GM18517 (cell line): ENCODE data around the gene SLC9A3.

Source experiments
- ATAC-seq: cut with Tn5 transposase; IDR thresholded peaks from one replicate; pipeline ENCODE4 v1.9.1; 2021; ENCODE audit warnings: mild to moderate bottlenecking, moderate library complexity; ENCODE audit not compliant: unreplicated experiment

Gene SLC9A3

DNA sequence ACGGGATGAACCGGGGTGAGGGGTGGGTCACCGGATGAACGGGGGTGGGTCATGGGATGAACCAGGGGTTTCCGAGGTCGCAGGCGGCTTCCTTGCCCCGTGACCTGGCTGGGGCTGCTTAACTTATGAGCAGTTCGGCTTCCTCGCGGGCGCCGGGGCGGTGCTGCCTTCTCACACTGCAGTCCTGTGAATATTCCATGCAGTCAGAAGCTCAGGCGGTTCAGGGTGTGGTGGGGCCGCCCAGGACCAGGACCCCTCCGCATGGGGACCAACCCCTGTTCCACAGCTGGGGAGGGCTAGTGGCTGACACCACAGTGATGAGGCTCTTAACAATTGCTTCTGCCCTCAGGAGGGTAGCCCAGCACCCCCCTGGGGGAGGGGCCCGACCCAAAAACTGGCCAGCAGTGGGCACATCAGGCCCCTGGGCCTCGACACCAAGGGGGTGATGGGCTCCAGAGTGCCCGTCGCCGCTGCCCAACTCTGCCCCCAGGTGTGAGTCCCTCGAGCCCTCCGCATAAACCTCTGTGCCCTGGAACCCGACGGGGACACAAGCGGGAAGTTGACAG lies 30.9 kb upstream of the SLC9A3 start:
- no peak for ATAC-seq

DNA sequence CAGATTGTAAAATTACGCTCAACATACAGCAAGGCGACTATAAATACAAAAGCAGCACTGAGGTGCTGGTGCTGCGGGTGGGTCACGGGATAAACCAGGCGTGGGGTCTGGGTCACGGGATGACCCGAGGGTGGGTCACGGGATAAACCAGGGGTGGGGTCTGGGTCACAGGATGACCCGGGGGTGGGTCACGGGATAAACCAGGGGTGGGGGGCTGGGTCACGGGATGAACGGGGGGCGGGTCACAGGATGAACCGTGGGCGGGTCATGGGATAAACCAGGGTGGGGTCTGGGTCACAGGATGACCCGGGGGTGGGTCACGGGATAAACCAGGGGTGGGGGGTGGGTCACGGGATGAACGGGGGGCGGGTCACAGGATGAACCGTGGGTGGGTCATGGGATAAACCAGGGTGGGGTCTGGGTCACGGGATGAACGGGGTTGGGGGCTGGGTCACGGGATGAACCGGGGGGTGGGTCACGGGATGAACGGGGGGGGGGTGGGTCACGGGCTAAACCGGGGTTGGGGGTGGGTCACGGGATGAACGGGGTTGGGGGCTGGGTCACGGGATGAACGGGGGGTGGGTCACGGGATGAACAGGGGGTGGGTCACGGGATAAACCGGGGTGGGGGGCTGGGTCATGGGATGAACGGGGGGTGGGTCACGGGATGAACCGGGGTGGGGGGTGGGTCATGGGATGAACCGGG lies 30.2 kb upstream of the SLC9A3 start:
- ATAC-seq = no peak

DNA sequence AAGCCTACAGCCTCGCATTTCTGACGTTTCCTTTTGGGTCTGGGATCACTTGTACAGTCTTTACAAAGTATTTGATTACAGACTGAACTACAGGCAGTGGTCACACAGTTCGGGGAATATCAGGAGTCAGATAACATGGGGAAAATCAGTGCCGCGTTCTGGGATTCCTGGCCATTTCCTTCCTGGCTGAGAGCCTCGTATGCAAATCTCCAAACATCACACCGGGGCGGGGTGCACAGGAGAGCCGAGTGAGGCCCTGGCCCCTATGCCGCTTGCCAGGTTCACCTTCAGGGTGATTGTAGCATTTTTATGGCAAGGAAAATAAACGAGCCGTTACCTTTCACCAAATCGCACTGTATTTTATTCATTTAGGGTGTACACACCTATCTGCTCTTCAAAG lies 29.6 kb upstream of the SLC9A3 start:
- no peak for ATAC-seq

- no peak for ATAC-seq
Observed at GRCh38 chr5:551406-551805, 27.2 kb upstream of the SLC9A3 start.

DNA sequence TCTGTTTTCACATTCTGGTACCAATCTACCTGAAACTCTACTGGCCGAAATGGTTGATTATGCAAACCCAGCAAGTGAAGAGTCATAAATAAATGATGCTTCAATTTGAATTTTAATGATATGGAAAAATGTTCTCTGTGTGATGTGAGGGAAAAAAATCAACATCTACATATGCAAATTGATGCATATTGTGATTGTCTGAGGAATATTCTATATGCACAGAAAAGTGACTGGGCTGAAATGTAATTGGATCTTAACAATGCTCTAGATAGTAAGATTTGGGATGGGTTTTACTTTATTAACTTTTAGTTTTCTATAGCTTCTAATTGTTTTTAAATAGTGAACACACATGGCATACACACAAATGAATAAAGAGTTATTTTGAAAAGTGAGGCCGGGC lies 25.0 kb upstream of the SLC9A3 start:
- ATAC-seq = no peak

DNA sequence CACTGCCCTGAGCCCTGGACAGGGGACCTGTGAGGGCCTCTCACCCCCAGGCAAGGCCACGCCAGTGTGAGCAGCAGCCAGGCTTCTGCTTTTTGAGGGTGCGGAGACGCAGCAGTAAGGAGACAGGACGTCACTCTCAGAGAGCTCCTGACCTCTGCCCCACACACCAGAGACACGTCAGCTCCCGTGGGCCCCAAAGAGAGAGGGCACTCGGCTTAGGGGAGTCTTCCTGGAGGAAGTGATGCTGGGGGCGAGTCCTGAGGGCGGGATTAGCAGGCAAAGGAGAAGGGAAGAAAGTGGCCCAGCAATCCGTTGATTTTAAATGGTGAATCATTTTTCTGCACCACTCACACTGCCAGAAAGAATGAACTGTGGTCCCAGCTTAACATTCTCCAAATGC lies 24.0 kb upstream of the SLC9A3 start:
- ATAC-seq = no peak

DNA sequence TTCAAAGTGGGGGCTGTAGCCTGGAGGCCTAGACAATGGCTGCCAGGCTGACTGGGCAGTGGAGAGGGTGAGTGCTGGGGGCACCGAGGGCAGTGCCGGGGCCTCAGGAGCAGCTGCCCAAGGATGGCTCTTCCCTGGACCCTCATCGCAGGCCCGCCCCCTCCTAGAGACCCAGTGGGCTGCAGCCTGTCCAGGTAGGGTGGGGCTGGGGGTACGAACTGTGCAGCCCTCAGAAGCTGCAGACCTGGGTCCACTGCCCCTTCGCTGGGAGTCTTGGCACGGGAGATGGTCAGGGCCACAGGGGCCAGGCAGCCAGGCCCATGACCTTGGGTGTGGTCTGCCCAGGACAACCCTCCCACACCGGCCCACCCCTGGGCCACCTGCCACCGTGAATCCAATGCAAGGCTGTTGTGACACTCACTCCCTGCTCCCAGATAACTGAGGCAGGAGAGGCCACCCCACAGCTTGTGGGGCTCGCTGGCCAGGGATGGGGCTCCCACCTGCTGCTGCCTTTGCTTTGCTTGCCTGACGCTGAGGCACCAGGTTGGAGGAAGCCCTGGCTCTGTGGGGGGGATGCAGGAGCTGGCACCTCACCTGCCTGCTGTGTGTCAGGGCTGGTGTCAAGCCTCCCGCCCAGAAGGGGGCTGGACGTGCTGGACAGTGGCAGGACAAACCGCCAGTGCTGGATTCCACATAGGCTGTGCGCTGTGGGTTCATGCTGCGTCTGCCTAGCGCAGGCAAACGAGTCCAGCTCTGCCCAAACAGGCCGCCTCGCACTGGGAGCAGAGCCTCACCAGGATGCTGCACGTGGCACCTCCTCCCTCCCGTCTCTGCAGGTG lies 23.1 kb upstream of the SLC9A3 start:
- no peak for ATAC-seq

DNA sequence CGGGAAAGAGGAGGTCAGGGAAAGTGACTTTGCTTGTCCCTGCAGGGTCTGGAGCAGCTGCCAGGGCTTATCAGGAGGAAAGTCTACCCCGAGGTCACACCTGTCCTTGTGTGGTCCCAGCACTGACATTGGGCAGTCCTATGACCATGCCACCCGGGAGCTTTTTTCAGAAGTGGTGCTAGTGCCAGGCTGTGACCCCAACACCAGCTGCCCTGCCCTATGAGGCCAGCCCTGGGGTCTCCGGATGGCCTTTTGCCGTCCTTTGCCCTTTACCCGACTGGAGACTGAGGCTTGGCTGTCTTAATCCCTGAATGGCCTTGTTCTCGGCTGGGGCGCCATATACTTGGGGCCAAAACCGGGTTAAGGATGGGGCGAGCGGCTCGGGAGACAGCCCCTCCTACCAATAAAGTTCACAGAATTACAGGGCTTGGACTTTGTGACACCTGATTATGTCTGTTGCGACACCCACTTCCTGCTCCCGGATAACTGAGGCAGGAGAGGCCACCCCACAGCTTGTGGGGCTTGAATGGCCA lies 22.2 kb upstream of the SLC9A3 start:
- no peak for ATAC-seq

GRCh38 chr5:545641-546375 lies 21.6 kb upstream of the SLC9A3 start:
- no peak for ATAC-seq

- ATAC-seq = no peak
Observed at GRCh38 chr5:544675-545355, 20.6 kb upstream of the SLC9A3 start.

- peak; percentile 98 for ATAC-seq
Observed at GRCh38 chr5:543755-544674, 19.8 kb upstream of the SLC9A3 start.

DNA sequence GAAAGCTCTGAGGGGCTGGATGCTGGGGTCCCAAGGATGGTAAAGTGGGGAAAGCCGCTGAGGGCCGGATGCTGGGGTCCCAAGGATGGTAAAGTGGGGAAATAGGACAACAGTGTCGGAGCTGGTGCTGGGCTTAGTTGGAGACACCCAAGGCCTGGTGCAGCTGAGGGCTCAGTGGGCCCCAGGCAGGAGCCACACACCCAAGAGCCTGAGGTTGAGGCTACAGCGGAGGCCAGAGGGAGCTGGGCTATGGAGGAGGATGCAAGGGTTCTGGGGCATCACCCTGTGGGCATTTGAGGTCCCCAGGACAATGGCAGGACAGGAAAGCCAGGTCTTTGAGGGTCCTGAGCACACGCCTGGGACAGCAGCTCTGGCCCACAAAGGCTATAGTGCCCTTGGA lies 19.1 kb upstream of the SLC9A3 start:
- ATAC-seq = no peak

GRCh38 chr5:542319-543311 lies 18.4 kb upstream of the SLC9A3 start:
- no peak for ATAC-seq

DNA sequence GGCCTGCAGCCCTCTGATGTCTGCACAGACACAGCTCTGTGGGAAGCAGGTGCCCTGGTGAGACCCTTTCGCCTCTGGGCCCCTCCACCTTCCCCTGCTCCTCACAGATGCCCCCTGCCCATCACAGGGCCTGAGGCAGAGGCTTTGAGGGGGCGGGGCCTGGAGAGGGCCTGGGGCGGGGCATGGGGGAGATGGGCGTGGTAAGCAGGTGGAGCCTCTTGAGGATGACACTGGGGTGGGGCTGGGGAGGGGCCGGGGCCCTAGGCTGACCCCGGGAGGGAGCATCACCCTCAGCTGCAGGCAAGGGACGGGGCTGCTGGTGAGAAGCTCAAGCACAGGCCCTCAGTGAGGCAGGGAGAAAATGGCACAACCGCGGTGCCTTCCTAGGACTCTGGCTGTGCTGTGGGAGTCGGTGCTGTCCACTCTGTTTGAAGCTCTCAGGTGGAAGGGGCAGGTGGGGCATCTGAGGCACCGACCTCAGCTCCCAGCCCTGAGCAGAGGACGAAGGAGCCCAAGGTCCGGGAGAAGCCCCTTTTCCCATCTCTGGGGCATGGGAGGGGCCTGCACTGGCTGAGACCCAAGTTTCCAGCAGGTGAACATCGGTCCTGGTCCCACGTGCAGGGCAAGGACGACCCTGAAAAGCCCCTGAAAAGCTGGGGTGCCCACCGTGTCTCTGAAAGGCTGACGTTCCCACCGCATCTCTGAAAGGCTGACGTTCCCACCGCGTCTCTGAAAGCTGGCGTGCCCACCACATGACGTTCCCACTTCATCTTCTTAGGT lies 17.5 kb upstream of the SLC9A3 start:
- ATAC-seq = no peak

DNA sequence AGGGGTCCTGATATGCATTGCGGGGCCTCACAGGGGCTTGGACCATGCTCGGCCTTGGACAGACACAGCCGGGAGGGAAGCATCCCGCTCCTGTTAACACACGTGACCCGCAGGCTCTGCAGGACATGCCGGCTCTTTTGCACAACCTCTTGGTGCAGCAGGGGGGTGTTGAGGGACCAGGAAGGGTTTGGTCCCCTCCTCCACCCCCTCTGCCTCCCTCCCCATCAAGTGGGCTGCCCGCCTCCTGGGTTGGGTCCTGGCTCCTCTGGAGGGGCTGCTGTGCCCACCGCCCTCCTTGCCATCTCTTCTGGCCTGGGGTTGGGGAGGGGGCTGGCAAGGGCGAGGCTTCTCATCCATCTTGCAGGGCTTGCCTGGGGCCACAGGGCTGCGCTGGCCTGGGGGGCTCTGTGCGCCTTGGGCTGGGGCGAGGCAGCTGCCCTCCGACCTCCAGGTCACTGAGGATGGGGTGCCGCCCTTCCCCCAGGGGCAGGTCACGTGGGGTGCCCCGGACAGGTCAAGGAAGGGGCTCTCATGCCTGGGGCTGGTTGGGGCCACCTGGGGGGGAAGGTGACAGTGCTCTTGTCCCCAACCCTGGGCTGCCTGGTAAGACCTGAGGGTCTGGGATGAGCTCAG lies 16.8 kb upstream of the SLC9A3 start:
- no peak for ATAC-seq

DNA sequence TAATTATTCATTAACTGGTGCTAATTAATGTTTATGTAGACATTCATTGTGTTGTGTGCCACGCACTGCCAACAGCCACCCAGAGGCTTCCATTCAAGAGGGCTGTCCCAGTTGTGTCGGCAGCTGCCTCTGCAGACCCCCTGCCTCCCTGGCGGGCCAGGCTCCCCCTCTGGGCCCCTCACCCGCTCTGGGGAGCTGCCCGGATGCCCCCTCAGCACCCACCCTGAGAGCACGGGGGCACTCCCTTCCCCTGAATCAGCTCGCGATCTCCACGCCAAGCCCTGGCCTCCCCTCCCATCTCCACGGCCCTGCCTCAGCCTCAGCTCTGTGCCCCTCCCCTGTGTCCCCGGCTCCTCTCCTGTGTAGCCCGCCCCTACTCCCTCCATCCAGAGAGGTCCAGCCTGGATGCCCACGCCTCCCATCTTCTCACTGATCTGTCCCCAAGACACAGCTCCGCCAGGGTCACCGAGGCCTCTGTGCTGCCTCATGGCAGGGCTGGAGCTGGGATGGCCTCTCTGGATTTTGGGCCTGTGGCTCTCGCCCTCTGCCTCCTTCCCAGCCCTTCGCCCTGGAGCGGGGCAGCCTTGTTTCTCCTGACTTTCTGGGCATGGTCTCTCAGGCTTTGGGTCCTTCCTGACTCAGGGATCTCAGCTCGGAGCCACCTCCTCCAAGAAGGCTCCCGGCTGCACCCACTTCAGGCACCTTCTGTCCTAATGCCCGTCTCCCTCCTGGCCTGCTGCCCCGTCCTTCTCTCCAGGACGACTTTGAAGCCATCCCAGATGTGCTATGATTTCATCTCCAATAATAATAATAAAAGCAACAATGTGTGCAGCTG lies 16.0 kb upstream of the SLC9A3 start:
- no peak for ATAC-seq
